HG03097 (cell line): Measurements from ENCODE around the gene USP17L11.
"Not testable (repeated sequence)": the region's sequence is repeated elsewhere in the genome, so short reads cannot be mapped to it uniquely, and the experiment has no call there.

Experiments used
- ATAC-seq: cut with Tn5 transposase; IDR thresholded peaks from one replicate; pipeline ENCODE4 v1.9.1; 2021; ENCODE audit not compliant: unreplicated experiment, low FRiP score

The USP17L11 gene

GRCh38 chr4:9215105-9215504, at the start of gene USP17L11:
USP17L11 (plus strand) TSS chr4:9215405; CDS start chr4:9215405, 0 bp downstream.
- ATAC-seq: not testable (repeated sequence)

DNA sequence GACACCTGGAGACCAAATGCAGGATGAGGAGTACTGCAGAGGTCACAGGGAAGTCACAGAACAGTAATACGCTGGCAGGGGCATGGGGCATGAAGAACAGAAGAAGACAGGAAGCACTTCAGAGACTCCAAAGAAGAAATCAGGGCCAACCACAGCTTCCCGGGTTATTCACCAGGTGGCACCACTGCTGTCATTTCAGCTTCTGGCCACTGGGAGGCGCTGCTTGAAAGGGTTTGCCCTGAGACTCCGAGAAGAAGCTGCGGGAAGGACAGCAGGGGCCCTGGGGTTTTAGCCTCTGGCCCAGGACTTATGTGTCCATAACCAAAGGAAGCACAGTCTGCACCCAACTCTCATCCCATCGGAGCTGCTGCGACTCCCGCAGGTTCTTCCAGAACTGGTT, 49.2 kb upstream of the USP17L11 start:
- not testable (repeated sequence) for ATAC-seq

DNA sequence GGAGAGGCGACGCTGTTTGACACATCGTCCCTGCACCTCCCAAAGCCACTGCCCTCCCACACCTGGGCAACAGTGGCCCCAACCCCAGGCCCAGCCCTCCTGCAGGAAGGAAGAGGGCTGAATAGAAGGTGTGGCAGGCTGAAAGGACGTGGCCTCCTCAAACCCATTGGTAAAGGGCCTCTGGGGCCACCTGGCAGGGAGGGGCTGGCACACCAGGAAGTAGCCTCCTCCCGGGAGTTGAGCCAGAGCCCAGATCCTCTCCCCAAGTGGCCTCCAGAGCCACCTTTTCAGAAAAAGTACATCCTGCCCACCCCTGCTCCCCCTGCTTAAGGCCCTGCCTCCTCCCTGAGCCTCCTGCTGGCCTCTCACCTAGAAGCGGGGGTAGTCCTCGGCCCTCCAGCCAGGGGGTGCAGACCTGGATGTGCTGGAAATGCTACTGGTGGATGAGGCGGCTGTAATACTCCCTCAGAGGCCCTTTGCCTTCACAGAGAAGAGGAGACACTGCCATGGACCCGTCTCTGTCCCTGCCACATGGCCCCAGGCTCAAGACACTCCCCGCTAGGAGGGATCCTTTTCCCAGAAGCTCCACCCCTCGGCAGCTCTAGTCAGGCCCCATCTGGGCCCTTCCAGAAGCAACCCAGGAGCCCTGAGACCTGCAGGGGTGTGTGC, 45.3 kb upstream of the USP17L11 start, which contains the start of gene FAM90A26:
TSS of gene FAM90A26 (plus strand) at position 619 of the 669 bp plus-strand sequence. CDS start 2,764 bp downstream, outside the sequence.
- not testable (repeated sequence) for ATAC-seq

DNA sequence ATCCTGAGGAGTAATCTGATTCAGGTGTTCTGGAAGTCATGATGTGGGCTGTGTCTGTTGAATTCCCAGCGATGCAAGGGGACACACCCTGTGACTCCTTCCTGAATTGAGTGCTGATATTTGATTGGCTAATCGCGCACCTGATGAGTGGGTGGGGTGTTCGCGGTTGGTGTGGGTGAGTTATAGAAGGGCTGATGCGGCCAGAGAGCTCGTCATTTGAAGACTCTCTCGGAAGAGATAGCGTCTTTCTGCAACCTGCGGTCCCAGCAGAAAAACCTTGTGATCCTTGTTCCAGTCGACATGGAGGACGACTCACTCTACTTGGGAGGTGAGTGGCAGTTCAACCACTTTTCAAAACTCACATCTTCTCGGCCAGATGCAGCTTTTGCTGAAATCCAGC, 4.8 kb upstream of the USP17L11 start, which contains the start of gene USP17L10:
TSS of gene USP17L10 (plus strand) at position 301 of the 400 bp plus-strand sequence. CDS start at position 301, 0 bp downstream.
- not testable (repeated sequence) for ATAC-seq

DNA sequence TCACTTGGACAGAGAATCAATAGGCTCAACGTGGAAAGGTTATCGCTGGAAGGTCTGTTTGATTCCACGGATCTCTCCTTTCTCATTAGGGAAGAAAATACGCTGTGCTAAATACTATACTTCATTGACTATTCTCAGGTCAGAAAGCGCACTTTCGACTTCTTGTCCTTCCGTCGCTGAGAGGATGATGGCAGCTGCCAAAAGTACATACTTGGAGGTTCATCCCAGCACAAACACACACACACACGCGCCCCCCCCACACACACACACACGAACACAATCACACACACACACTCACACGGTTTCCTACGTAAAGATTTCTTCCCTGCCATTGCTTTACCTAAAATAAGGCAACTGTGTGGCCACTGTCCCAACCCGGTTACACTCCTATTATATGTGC, 504 bp upstream of the USP17L11 start:
- ATAC-seq: not testable (repeated sequence)

DNA sequence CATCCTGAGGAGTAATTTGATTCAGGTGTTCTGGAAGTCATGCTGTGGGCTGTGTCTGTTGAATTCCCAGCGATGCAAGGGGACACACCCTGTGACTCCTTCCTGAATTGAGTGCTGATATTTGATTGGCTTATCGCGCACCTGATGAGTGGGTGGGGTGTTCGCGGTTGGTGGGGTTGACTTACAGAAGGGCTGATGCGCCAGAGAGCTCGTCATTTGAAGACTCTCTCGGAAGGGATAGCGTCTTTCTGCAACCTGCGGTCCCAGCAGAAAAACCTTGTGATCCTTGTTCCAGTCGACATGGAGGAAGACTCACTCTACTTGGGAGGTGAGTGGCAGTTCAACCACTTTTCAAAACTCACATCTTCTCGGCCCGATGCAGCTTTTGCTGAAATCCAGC, 4.6 kb downstream of the USP17L11 start, which contains the start of gene USP17L12:
TSS of gene USP17L12 (plus strand) at position 301 of the 400 bp plus-strand sequence. CDS start at position 301, 0 bp downstream.
- ATAC-seq: not testable (repeated sequence)

DNA sequence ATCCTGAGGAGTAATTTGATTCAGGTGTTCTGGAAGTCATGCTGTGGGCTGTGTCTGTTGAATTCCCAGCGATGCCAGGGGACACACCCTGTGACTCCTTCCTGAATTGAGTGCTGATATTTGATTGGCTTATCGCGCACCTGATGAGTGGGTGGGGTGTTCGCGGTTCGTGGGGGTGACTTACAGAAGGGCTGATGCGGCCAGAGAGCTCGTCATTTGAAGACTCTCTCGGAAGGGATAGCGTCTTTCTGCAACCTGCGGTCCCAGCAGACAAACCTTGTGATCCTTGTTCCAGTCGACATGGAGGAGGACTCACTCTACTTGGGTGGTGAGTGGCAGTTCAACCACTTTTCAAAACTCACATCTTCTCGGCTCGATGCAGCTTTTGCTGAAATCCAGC, 9.4 kb downstream of the USP17L11 start, which contains the start of gene USP17L13:
TSS of gene USP17L13 (plus strand) at position 301 of the 400 bp plus-strand sequence. CDS start at position 301, 0 bp downstream.
- ATAC-seq: not testable (repeated sequence)

GRCh38 chr4:9230249-9230648, 15.0 kb downstream of the USP17L11 start:
- not testable (repeated sequence) for ATAC-seq

- not testable (repeated sequence) for ATAC-seq
These were observed 18.9 kb downstream of the USP17L11 start, which contains the start of gene USP17L15 for GRCh38 chr4:9234085-9234484. USP17L15 (plus strand) TSS chr4:9234385; CDS start chr4:9234385, 0 bp downstream.

DNA sequence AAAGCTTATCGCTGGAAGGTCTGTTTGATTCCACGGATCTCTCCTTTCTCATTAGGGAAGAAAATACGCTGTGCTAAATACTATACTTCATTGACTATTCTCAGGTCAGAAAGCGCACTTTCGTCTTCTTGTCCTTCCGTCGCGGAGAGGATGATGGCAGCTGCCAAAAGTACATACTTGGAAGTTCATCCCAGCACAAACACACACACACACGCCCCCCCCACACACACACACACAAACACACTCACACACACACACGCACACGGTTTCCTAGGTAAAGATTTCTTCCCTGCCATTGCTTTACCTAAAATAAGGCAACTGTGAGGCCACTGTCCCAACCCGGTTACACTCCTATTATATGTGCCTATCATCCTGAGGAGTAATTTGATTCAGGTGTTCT, 23.3 kb downstream of the USP17L11 start:
- not testable (repeated sequence) for ATAC-seq

- ATAC-seq: not testable (repeated sequence)
These were observed 28.4 kb downstream of the USP17L11 start, which contains the start of gene USP17L17 for GRCh38 chr4:9243579-9243978. USP17L17 (plus strand) TSS chr4:9243879; CDS start chr4:9243879, 0 bp downstream.

GRCh38 chr4:9247953-9248680, 32.9 kb downstream of the USP17L11 start, which contains the start of gene USP17L18:
USP17L18 (plus strand) TSS chr4:9248630; CDS start chr4:9248630, 0 bp downstream.
- ATAC-seq: not testable (repeated sequence)

- not testable (repeated sequence) for ATAC-seq
These were observed 37.9 kb downstream of the USP17L11 start, which contains the start of gene USP17L19 for GRCh38 chr4:9253078-9253477. USP17L19 (plus strand) TSS chr4:9253378; CDS start chr4:9253378, 0 bp downstream.

- not testable (repeated sequence) for ATAC-seq
These were observed 42.6 kb downstream of the USP17L11 start, which contains the start of gene USP17L20 for GRCh38 chr4:9257824-9258223. USP17L20 (plus strand) TSS chr4:9258124; CDS start chr4:9258124, 0 bp downstream.

- ATAC-seq: not testable (repeated sequence)
These were observed 47.4 kb downstream of the USP17L11 start, which contains the start of gene USP17L21 for GRCh38 chr4:9262572-9262971. USP17L21 (plus strand) TSS chr4:9262872; CDS start chr4:9262872, 0 bp downstream.
